CD4-positive, alpha-beta T cell treated with Interferon gamma for 1 hour (primary cell): ENCODE measurements around the gene PDE6D.

Source experiments
- DNase-seq: peaks from one replicate; pipeline ENCODE4 v3.0.0-alpha.2; 2020

The PDE6D gene

DNA sequence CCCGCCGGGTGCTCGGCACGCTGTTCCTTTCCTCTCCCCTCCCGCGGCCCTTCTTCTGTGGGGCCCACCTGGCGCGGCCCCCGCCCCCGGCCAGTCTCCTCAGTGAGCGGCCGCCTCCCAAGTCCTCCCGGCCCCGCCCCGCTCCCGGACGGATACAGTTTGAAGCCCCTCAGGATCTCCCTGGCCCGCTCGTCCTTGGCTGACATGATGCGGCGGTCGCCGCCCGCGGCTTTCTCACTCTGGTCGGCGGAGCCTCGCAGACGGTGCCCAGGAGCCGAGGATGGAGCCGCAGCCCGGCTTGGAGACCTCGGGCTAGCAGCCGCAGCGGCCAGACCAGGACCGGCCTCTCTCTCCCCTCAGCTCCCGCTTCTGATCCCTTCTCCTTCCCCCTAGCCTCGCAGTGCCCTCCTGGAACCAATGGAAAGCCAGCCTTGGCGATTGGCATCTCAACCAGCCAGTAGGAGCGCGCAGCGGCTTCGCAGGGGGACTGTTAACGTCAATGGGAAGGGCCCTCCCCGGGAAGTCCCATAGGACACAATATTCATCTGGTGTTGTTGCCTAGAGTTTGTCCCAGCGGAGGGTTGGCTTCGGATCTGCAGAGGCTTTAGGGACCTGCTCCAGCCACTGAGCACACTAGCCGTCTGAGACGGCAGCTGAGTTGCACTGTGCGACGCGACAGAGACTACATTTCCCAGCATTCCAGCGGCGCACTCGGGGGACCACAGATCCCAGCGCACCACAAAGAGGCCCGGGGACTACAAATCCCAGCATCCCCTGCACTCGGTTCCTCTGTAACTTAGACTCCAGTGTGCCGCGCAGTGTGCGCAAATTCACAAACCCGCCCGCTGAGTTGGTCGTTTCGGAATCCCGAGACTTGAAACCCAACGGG, at the start of gene PDE6D:
Gene PDE6D (minus strand): TSS at position 374 of the 889 bp plus-strand sequence. CDS start 168 bp downstream, at position 206.
- peak; percentile 92 for DNase-seq

DNA sequence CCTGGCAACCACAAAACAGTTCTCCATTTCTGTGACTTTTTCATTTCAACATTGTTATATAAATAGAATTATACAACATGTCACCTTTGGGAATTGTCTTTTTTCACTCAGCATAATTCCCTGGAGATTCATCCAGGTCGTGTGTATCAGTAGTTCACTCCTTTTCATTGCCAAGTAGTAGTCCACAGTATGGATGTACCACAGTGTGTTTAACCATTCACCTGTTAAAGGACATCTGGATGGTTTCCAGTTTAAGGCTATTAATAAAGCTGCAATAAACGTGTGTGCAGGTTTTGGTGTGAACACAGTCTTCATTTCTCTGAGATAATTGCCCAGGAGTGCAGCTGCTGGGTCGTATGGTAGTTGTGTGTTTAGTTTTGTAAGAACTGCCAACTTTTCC, 40.8 kb upstream of the PDE6D start:
- no peak for DNase-seq

DNA sequence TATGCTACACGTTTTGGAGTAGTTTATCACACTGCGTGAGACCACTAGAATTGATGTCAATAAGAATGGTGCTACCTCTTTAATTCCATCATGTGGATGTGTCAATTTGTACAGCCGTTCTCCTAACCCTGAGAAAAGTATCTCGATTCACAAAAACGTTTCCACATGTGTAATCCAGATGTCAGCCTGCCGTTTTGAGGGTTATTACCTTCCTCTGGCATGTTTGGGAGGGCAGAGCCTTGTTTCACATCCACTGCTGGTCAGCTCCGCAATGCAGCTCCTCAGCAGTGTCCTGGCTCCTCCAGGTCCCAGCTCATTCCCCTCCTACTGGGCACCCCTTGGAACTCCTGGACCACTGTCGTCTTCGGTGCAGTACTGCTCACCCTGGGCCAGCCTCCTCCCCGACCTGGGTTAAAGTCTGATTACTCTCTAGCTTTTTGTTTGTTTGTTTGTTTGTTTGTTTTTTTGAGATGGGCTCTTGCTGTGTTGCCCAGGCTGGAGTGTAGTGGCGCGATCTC, 39.8 kb upstream of the PDE6D start:
- no peak for DNase-seq

DNA sequence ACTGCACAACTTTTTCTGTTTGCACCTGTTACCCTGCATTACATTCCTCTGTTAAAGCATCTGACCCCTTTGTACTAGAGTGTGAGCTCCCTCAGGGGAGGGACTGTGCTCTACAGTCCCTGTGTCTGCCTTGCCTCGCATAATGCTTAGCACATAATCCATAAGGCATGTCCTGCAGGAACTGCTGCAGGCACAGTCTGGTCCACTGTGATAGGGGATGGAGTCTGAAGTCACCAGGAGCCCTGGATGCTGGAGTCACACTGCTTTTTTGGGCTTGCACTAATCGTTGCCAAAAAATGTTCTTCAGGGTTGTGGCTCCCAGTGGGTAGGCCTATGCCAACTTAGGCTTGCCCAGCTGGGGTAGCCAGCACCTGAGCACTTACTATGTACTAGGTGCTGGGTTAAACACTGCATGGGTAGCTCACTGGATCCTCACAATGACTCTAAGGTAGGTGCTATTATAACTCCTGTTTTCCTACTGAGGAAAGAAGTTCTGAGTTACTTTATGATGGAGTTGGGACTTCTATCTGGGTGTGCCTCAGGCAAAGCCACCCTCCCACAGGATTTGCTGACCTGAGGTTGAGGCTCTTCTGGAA, 38.5 kb upstream of the PDE6D start:
- no peak for DNase-seq

DNA sequence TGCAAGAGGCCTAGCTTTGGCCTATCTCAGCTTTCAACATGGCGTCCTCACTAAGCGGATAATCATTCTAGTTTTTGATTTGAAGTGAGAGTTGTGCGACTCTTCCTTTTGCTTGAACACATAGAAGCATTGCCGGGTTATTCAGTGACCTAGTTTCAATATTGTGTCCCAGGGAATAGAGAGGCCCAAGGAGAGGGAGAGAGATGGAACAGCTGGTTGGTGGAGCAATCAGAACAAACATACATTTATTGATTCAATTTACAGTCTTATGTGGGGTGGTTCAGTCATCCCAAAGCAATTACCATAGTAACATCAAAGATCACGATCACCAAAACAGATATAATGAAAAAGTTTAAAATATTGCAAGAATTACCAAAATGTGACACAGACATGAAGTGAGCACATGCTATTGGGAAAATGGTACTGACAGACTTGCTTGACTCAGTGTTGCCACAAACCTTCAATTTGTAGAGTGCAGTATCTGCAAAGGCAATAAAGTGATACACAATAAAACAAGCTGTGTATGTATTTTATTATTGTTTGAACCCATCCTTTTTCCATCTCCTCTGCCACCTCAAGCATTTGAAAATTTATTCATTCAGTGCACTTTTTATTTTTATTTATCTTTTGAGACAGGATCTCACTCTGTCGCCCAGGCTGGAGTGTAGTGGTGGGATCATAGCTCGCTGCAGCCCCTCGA, 35.4 kb upstream of the PDE6D start:
- DNase-seq = no peak

DNA sequence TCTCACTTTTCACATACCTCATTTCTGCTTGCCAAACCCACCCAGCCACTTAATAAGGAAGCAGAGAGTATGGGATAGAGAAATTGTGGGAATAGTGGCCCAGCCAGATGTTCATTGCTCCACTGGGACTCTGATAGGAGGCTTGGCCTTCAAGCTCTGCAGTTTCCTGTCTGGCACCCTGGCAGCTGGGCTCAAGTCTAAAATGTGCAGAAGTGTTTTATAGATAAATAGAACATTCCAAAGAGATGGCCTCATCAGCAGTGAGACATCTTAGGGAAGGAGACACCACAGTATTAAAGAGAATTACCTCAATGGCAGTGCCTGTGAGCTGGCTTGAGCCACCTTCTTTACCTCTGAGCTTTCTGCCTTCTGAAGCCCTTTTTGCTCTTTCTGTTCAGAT, 29.8 kb upstream of the PDE6D start:
- DNase-seq = no peak

DNA sequence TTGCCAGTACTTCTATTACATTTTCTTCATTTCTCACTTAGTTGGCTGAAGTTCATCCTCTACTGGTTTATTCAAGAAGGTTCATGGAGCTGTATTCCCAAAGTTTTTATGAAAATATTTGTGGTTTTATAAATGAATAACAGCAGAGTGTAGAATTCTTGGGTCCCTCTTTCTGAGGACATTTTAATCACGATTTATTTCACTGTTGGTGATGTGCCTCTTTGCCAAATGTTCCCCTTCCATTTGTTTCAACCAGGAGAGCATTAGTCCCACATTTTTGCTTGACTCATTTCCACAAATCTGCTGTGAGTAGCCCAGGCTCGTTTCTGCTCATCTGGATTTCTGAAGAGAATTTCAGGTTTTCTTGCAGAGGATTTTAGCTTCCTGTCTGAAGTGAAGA, 25.9 kb upstream of the PDE6D start:
- DNase-seq = no peak

DNA sequence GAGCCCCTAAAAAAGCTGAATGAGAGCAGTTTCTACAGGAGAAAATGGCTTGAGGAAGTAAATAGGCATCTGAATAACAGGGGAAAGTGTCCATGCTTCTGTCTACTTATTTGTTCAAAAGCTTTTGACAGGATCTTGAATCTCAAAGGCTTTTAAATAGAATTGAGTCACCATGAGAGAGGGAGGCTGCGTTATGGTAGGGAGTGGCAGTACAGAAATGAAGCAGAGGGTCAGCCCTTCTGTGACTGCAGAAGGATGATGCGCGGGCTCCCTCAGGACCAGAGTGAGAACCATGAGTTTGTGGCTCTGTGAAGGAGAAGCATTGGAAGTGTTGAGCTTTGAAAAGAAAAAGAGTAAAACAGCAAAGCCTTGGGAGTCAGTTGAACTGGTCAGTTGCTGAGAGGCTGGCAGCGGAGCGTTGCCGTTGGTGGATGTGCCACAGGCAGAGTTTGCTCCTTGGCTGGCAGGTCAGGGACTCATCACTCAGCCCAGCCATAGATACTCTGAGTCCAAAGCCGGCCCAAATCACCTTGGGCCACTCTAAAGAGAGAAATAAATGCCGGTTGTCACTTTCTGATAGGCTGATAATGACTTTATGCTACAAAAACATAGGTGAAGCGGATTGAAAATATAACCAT, 22.5 kb upstream of the PDE6D start:
- no peak for DNase-seq

DNA sequence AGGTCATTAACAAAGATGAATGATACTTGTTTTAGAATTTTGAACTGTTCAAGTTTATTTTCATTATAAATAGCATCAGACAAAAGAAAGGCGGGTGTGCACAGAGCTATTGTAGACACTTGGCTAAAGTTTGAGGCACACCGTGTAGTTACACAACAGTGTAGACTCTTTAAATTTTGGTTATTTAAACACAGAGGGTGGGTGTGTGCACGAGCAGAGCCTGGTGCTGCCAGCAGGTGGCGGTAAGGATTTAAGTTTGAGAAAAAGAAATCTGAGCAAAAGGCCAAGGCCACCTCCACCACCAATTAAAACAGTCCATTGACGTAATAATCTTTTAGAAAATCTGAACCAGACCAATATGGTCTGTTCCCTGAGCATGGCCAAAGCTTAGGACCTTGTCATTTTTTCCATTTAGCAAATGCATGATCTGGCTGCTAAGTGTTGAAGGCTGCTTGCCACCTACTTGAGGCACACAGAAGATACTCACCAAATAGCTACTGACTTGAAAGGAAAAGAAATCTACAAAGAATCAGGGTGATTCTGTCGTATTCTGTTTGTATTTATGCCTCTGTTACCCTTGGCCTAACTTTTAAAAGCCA, 19.5 kb upstream of the PDE6D start:
- no peak for DNase-seq

DNA sequence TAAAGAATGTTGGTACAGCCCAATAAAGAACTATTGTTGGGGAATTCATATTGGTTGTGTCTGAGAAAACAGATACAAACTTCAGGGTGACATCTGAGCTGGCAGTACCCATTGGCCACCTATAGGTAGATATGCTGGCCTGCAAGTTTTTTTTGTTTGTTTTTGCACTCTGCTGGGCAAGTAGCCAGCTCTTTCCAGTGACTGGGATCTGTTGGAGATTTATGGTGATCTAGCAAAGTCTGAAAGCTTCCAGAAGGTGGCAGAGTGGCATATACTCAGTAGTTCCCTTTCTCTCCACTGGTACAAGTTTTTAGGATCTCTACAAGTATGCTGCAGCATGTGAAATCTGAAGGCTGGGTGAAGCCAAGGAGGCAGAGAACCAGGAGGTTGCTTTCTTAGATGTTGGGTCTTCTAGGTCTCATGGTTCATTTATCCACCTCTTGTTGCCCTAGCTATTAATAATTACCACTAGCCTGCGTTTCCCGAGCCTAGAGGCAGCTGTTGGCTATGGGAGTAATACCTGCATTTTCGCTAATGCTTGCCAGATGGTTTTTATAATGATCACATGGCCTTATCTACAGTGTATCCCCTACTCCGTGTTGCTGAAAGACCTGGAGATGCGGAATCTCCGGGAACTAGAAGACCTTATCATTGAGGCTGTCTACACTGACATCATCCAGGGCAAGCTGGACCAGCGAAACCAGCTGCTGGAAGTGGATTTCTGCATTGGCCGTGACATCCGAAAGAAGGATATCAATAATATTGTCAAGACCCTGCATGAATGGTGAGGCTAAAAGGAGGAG, 14.6 kb upstream of the PDE6D start:
- DNase-seq = no peak

DNA sequence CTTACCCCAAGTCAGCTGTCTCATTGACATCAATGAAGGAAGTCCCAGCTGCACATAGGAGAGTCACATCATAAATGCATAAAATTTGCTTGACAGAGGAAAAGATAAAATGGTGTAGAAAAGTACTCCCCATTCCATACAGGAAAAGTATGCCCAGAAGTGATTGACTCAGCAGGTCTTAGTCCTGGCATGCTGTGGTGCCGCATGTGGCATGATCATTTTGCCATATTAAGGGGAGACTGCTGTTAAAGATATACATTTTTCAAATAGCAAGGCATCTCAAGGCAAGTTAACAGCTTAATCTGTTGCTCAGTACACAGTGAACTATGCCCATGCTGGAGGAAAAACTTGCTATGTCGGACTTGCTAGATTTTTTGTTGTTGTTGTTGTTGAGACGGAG, 13.3 kb upstream of the PDE6D start:
- DNase-seq = no peak

DNA sequence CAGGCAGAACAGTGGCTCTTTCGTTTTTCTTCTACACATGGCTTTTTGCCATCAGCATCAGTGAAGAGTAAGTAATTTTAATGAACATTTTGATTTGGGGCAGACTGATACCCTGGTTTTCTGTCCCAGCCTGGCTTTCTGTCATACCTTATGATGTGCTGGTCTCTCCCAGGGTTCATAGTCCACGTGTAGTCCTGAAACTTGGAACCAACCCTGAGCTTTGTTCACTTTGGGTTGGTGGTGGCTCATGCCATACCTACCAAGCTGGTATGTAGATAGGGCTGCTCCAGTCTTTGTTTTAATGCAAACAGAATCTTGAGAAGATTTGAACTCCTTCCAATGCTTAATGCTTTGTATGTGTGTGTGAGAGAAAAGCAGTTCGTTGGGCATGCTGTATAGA, 10.0 kb upstream of the PDE6D start:
- DNase-seq = no peak

DNA sequence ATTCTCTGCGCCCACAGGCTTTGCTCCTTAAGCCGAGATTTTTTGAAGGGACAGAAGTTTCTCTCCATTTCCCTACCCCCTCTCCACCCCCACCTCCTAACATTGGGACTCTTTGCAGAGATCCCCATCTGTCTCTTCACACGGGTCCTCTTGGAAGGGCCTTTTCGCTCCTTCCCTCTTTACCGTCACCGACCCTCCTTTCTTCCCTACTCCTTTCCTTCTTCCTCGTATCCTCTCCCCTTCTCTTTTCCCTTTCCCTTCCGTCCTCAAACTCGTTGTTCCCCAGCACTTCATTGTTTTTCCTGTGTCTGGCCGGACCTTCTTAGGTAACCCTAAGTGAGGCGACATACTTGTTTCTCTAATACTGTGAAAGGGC, 5.8 kb upstream of the PDE6D start:
- DNase-seq = no peak

DNA sequence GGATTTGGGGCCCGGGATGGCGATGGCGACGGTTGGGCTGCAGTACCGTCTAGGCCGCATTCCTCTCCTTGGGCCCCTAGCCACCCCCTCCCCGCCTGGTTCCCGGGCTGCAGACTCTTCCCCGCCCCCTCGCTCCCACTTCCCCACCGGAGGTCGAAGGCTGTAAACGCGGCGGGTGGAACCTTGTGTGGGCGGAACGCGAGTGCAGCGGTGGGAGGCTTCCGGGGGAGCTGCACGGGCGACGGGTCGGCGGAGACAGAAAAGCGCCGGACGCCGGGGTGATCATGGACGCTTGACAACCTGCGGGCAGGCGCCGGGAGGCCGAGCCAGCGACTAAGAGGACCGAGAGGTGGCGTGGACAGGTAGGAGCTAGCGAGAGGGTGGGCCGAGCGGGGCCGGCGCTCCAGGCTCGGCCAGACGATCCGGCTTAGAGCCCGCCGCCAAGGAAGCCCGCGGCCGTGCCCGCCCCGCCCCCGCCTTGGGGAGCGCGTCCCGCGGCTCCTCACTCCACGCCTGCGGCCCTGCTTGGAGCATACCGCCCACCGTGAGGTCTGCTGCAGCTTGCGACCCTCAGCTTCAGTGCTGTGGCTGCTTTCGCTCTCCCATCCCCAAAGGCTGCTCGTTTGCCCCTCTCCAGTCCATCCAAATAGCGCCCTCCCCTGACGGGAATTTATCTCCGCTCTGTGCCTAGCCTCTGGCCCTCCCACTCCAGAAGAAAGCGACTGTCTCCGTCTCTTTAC, 5.3 kb upstream of the PDE6D start, which contains the start of gene COPS7B:
Gene COPS7B (plus strand): TSS at position 269 of the 740 bp plus-strand sequence. CDS start 2,126 bp downstream, outside the sequence.
- peak; percentile 69 for DNase-seq

DNA sequence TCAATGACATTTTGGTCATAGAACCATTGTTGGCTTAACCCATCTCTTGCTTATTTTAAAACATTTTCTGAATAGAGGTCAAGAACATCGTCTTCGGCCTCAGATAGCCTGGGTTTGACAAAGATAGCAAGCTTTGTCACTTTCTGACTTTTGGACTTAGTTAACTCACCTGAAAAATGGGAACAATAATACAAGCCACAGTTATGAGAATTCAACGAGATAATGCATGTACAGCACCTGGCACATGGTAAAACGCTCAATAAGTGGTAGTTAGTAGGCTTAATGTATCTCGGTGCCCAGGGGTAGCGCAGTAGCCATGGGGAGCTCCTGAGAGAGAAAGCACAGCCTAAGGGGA, 4.7 kb upstream of the PDE6D start:
- DNase-seq = no peak

DNA sequence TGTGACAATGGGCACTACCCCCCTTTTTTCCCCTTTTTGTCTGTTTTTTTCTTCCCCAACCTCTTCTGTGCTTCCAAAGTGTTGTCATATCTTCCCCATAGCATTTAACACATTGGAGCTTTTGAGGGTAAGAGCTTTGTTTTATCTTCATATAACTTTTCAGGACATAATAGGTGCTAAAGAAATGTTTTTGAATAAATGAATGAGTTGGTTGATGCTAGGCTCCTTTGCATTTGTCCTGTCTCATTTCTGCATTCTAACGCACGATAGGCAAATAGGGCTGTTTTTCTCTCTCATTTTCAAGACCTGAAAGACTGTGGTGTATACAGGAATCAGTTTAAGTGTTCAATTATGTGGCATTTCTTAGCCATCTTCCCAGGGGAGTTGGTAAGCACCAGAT, 4.3 kb upstream of the PDE6D start:
- no peak for DNase-seq

DNA sequence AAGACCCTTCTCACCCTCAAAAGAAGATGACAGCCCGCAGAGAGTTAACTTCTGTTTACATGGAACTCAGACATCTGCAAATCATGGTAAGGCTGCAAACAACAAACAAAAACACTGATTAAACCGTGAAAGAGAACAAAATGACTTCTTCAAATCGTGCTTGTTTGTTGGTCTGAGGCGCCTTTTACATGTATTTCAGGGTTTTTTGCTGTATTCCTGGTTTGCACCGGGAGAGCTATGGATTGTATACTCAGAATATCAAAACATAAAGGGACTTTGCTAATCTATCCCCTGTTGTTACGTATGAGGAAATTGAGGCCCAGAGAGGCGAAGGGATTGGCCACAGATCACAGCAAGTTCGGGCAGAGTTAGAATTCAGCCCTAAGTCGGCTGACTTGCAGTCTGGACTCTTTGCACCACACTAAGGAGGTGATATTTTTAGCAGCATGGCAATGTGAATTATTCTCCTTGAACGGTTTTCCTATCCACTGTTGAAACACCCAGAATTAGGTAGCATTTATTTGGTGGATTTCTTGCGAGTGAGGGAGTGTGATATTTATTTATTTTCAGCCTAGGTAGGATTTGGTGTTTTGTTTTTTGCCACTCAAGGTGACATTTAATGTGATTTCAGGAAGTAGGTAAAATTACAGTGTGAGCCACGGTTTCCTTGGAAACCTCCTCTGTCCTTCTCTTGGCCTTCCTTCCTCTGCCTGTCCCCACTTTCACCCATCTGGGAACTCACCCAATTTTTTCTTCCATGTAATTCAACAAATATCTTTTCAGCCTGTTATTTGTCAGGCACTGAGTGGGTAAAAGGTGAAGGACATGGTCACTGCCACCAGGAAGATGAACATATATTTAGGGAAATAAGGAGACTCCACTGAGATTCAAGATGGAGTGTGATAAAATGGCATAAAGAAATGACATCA, 980 bp upstream of the PDE6D start:
- peak; percentile 10 for DNase-seq

DNA sequence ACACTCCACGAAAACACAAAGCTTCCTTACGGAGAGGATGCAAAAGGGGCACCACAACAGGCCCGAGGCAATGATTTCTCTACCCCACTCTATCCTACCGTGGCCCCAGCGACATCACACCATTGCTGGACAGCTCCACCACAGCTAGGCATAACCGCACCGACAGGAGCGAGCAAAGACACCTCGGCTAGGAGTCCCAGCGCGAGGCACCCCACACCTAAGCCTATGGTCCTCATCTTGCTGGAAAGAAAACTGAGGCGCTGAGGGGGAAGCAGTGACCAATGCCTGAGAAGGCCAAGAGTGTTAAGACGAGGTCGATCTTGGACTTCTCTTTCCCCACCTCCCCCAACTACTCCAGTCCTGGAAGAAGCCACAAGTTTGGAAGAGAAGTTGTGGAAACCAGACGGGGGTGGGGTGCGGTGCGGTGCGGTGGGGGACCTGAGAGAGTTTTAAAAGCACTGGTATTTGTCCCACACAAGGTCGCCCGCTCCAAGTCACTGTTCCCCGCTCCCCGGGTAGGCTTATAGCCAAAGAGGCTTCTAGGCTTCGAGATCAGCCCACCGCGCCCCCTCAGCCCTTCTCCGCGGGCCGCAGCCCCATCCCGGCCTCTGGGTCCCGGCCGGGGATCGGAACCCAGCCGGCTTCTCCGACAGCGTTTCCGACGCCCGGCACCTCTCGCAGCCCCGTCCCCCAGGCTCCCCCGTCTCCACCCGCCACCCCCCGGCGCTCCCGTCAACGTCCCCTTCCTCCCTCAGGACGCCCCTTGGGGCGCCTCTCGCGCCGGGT, 766 bp downstream of the PDE6D start:
- no peak for DNase-seq
